ENCODE measurements around the gene RNU6-1. TPM values are rescaled to one million over a fixed set of nuclear protein-coding genes. Genes with fewer than 3 reads are reported as not detected.

RNU6-1 gene
- total and polyA plus RNA-seq, 2 donors (not counting 1 experiment from before 2014, with no cell fraction given) = not detected

DNA sequence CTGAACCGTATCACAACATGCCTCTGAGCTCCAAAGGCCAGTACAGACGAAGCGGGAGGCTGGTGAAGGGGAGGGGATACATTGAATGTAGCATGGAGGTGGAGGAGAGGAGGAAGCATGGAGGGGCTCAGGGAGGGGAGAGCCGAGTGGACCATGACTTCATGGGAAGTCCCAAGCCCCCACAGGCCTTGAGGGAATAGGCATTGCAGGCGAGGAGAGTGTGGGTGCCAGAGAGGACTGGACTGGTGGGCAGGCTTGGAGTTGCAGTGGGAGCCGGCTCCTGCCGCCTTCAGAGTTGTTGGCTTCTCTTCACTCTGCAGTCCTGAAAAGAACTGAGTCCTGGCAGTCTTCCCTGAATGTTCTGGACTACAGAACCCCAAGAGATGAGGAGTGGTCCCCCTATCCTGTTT, 3.3 kb upstream of the RNU6-1 start:
- Histone ChIP-seq H2AFZ (ENCODE audit: low read length) (no peak overlapping the region), H3K36me3 (ENCODE audit: control insufficient read depth, insufficient read depth, low read length) (no peaks in the 10 kb centered on the region)

GRCh38 chr15:67841513-67841762, 1.6 kb upstream of the RNU6-1 start:
- no peaks in the 10 kb centered on the region for H4K20me1 ChIP-seq (ENCODE audit: control insufficient read depth, extremely low read depth, insufficient read depth, low read length)
- no peak for DNase-seq (ENCODE audit: low read depth in 2 of 2)
- H3K4me1 ChIP-seq (ENCODE audit: control insufficient read depth, extremely low read depth, insufficient read depth, low read length) = peaks cover 11% of the 10 kb centered on the region
- TF ChIP-seq CTCF (conservative IDR thresholded peaks at IDR 0.05 in 1 of 2, IDR thresholded peaks at IDR 0.05 in 1 of 2; ENCODE audit: low read depth in 1 of 2, low read length in 2 of 2) (no peak), EZH2 (IDR thresholded peaks at IDR 0.05; ENCODE audit: low read length, missing control alignments) (no peak)
- peaks cover 10% of the 10 kb centered on the region for H3K27me3 ChIP-seq (ENCODE audit: control insufficient read depth, insufficient read depth, low read length)
- no peak overlapping the region for H3K27ac ChIP-seq (ENCODE audit: insufficient read depth, low read length)
- H3K36me3 ChIP-seq (ENCODE audit: control insufficient read depth, insufficient read depth, low read length) = no peaks in the 10 kb centered on the region
- H2AFZ ChIP-seq (ENCODE audit: low read length) = no peak overlapping the region
- no peaks in the 10 kb centered on the region for H3K79me2 ChIP-seq (ENCODE audit: control insufficient read depth, insufficient read depth, low read length)
- H3K9ac ChIP-seq (ENCODE audit: insufficient read depth, low read length) = no peak overlapping the region
- peak overlapping the region; percentile 80 for H3K4me2 ChIP-seq (ENCODE audit: extremely low read depth, insufficient read depth, low read length)
- H3K4me3 ChIP-seq (replicated peaks in 1 of 4; ENCODE audit: control extremely low read depth in 1 of 4, insufficient read depth in 1 of 4, low read depth in 3 of 4, low read length in 4 of 4) = peak overlapping the region in 2 of 4 experiments; percentile 89 to 93
- H3K9me3 ChIP-seq (ENCODE audit: control insufficient read depth, insufficient read depth, low read depth, low read length) = no peaks in the 10 kb centered on the region

More for the DNA sequence above, 3.3 kb upstream of the RNU6-1 start:
- peaks cover 11% of the 10 kb centered on the region for H3K4me1 ChIP-seq (ENCODE audit: control insufficient read depth, extremely low read depth, insufficient read depth, low read length)
- no peaks in the 10 kb centered on the region for H3K27me3 ChIP-seq (ENCODE audit: control insufficient read depth, insufficient read depth, low read length)
- no peaks in the 10 kb centered on the region for H3K9me3 ChIP-seq (ENCODE audit: control insufficient read depth, insufficient read depth, low read depth, low read length)
- TF ChIP-seq EZH2 (IDR thresholded peaks at IDR 0.05; ENCODE audit: low read length, missing control alignments) = no peak
- TF ChIP-seq CTCF (conservative IDR thresholded peaks at IDR 0.05 in 1 of 2, IDR thresholded peaks at IDR 0.05 in 1 of 2; ENCODE audit: low read depth in 1 of 2, low read length in 2 of 2) = no peak
- no peak overlapping the region for H3K4me3 ChIP-seq (replicated peaks in 1 of 4; ENCODE audit: control extremely low read depth in 1 of 4, insufficient read depth in 1 of 4, low read depth in 3 of 4, low read length in 4 of 4)
- no peaks in the 10 kb centered on the region for H3K79me2 ChIP-seq (ENCODE audit: control insufficient read depth, insufficient read depth, low read length)
- H3K27ac ChIP-seq (ENCODE audit: insufficient read depth, low read length) = no peak overlapping the region
- no peak for DNase-seq (ENCODE audit: low read depth in 2 of 2)
- no peaks in the 10 kb centered on the region for H4K20me1 ChIP-seq (ENCODE audit: control insufficient read depth, extremely low read depth, insufficient read depth, low read length)
- no peak overlapping the region for H3K9ac ChIP-seq (ENCODE audit: insufficient read depth, low read length)
- no peak overlapping the region for H3K4me2 ChIP-seq (ENCODE audit: extremely low read depth, insufficient read depth, low read length)

- Histone ChIP-seq H3K27me3 (ENCODE audit: control insufficient read depth, insufficient read depth, low read length) (peaks cover 12% of the 10 kb centered on the region), H3K9me3 (ENCODE audit: control insufficient read depth, insufficient read depth, low read depth, low read length) (no peaks in the 10 kb centered on the region), H3K36me3 (ENCODE audit: control insufficient read depth, insufficient read depth, low read length) (no peaks in the 10 kb centered on the region), H3K27ac (ENCODE audit: insufficient read depth, low read length) (peak overlapping the region; percentile 79), H3K9ac (ENCODE audit: insufficient read depth, low read length) (peak overlapping the region; percentile 84), H4K20me1 (ENCODE audit: control insufficient read depth, extremely low read depth, insufficient read depth, low read length) (no peaks in the 10 kb centered on the region), H3K4me2 (ENCODE audit: extremely low read depth, insufficient read depth, low read length) (peak overlapping the region; percentile 80), H3K79me2 (ENCODE audit: control insufficient read depth, insufficient read depth, low read length) (no peaks in the 10 kb centered on the region), H3K4me1 (ENCODE audit: control insufficient read depth, extremely low read depth, insufficient read depth, low read length) (peaks cover 11% of the 10 kb centered on the region), H2AFZ (ENCODE audit: low read length) (peak overlapping the region; percentile 96), H3K4me3 (replicated peaks in 1 of 4; ENCODE audit: control extremely low read depth in 1 of 4, insufficient read depth in 1 of 4, low read depth in 3 of 4, low read length in 4 of 4) (peak overlapping the region; percentile 81 to 93 (median 87))
- peak; percentile 55 to 58 for DNase-seq (ENCODE audit: low read depth in 2 of 2)
- TF ChIP-seq EZH2 (IDR thresholded peaks at IDR 0.05; ENCODE audit: low read length, missing control alignments) = no peak
- no peak for TF ChIP-seq CTCF (conservative IDR thresholded peaks at IDR 0.05 in 1 of 2, IDR thresholded peaks at IDR 0.05 in 1 of 2; ENCODE audit: low read depth in 1 of 2, low read length in 2 of 2)
Measured at GRCh38 chr15:67840749-67841512, 1.1 kb upstream of the RNU6-1 start.

Measured in fibroblast of lung (primary cell).